Measurements from ENCODE around the gene RALBP1. TPM values are rescaled to one million over a fixed set of nuclear protein-coding genes. Genes with fewer than 3 reads are reported as not detected.

RALBP1 gene
- total and polyA plus RNA-seq, 2 of the 4 experiments (the other 2 are of a cell fraction), result 30.6 to 38.2 TPM

- H3K56ac ChIP-seq (ENCODE audit: extremely low read depth, insufficient read depth, low read length), result no peak overlapping the region
- H4K91ac ChIP-seq (ENCODE audit: insufficient read depth, low read depth, low read length), result no peak overlapping the region
- H3K4me2 ChIP-seq (ENCODE audit: low read depth, low read length), result no peak overlapping the region
- no peak overlapping the region for H3K27ac ChIP-seq (ENCODE audit: insufficient read depth, low read length)
- no peaks in the 10 kb centered on the region for H3K9me3 ChIP-seq (ENCODE audit: control insufficient read depth, insufficient read depth, low read length)
- H3K4ac ChIP-seq (ENCODE audit: low read depth, low read length), result no peak overlapping the region
- WGBS, 2 experiments (ENCODE audit: extremely low coverage in 2 of 2, insufficient read length in 1 of 2), result 93% methylated on average over 2 of the region's 6 CpGs; no CpG with 5 or more reads in 1 of the 2 experiments
- CTCF ChIA-PET, result no interaction called here
- no peak overlapping the region for H2AFZ ChIP-seq (replicated peaks; ENCODE audit: low read length, poor library complexity)
- no peak for TF ChIP-seq MAZ (IDR thresholded peaks at IDR 0.05; ENCODE audit: borderline replicate concordance, low read depth, low read length)
- TF ChIP-seq POLR2A (IDR thresholded peaks at IDR 0.05; ENCODE audit: low read depth, low read length), result no peak
- TF ChIP-seq CTCF (conservative IDR thresholded peaks at IDR 0.05; ENCODE audit: low read depth, low read length), result no peak
- no peak for TF ChIP-seq MAFK (IDR thresholded peaks at IDR 0.05; ENCODE audit: low read depth, low read length)
- no peak for TF ChIP-seq RFX5 (IDR thresholded peaks at IDR 0.05; ENCODE audit: low read depth, low read length)
- TF ChIP-seq NFE2L2 (IDR thresholded peaks at IDR 0.05; ENCODE audit: low read depth, low read length), result no peak
- POLR2A ChIA-PET (ENCODE audit: unreplicated experiment), result no interaction called here
- H4K5ac ChIP-seq (ENCODE audit: low read depth, low read length), result no peak overlapping the region
- no peak overlapping the region for H3K23ac ChIP-seq (ENCODE audit: low read depth, low read length)
- peaks cover 7% of the 10 kb centered on the region; the same call in 1 of the 2 replicates for H4K20me1 ChIP-seq (ENCODE audit: insufficient read depth, low read length)
- no peak overlapping the region for H2BK5ac ChIP-seq (ENCODE audit: low read depth, low read length, poor library complexity, severe bottlenecking)
- H2BK120ac ChIP-seq (ENCODE audit: low read depth, low read length), result no peak overlapping the region
- H3K9ac ChIP-seq (ENCODE audit: low read depth, low read length), result no peak overlapping the region
- BruUV-seq (replicated peaks), result no TSS peak
- H2BK15ac ChIP-seq (ENCODE audit: low read depth, low read length), result no peak overlapping the region
- H3K36me3 ChIP-seq (ENCODE audit: control insufficient read depth, insufficient read depth, low read length), result peaks cover 45% of the 10 kb centered on the region
- no peak overlapping the region for H4K8ac ChIP-seq (ENCODE audit: low read depth in 2 of 2, low read length in 2 of 2)
- no peak overlapping the region for H3K18ac ChIP-seq (ENCODE audit: low read depth, low read length)
- H2BK20ac ChIP-seq (ENCODE audit: low read depth, low read length), result no peak overlapping the region
- H2AK5ac ChIP-seq (ENCODE audit: low read depth, low read length), result no peak overlapping the region; the same call in 1 of the 2 replicates
- H3K79me1 ChIP-seq (ENCODE audit: low read depth in 1 of 2, low read length in 2 of 2), result peaks cover 15 to 56% of the 10 kb centered on the region in 2 experiments; a peak in 3 of 4 replicates
- DNase-seq, result no peak
- H3K4me1 ChIP-seq (ENCODE audit: control insufficient read depth, insufficient read depth, low read length), result peaks cover 2% of the 10 kb centered on the region; the same call in 1 of the 2 replicates
- H3K27me3 ChIP-seq (ENCODE audit: control insufficient read depth, insufficient read depth, low read length), result no peaks in the 10 kb centered on the region
- in situ Hi-C loops (cut with MboI; ENCODE audit: low sequenced_read_pairs) (no loop called here), intact Hi-C loops (cut with micrococcal nuclease) (no loop called here), dilution Hi-C loops (cut with HindIII; ENCODE audit: low sequenced_read_pairs, unreplicated experiment) (no loop called here)
- no peak overlapping the region for H3K4me3 ChIP-seq (ENCODE audit: insufficient read depth, low read depth, low read length)
- H3K9me1 ChIP-seq (ENCODE audit: insufficient read depth, low read length), result peaks cover 9% of the 10 kb centered on the region
- ATAC-seq (ENCODE audit: low read depth), result no peak
- H3K14ac ChIP-seq (replicated peaks; ENCODE audit: low read depth, low read length), result no peak overlapping the region
- H2AK9ac ChIP-seq (replicated peaks; ENCODE audit: low read depth, low read length, poor library complexity), result no peak overlapping the region
Measured at GRCh38 chr18:9559253-9559652, 83.9 kb downstream of the RALBP1 start.
